Lung (tissue), 12 donors: ENCODE data around the gene GTF2B. TPM values are rescaled to one million over a fixed set of nuclear protein-coding genes. Genes with fewer than 3 reads are reported as not detected.
"Not testable (repeated sequence)": the region's sequence is repeated elsewhere in the genome, so short reads cannot be mapped to it uniquely, and the experiment has no call there.

ENCODE experiments used
- ATAC-seq: fragments of 200-7000 bp; cut with Tn5 transposase; one replicate; pipeline ENCODE4 v1.9.1; 2020; ENCODE audit warnings: moderate number of reproducible peaks; ENCODE audit not compliant: insufficient read depth, low FRiP score
- DNase-seq, 3 donors: peaks; one replicate each; pipeline ENCODE4 v3.0.0-alpha.2; 2013 to 2017
- H3K27ac ChIP-seq, 2 donors: one replicate each; pipeline ENCODE4 v1.5.1; 2013; ENCODE audit warnings: mild to moderate bottlenecking in 2 of 2, moderate library complexity in 2 of 2, control low read depth in 1 of 2, inconsistent platforms in 1 of 2, low read depth in 1 of 2, low read length in 1 of 2
- H3K27me3 ChIP-seq, 3 donors: one replicate each; pipeline ENCODE4 v1.5.1; 2013; ENCODE audit warnings: low read length in 2 of 3; ENCODE audit not compliant: control insufficient read depth in 3 of 3, insufficient read depth in 3 of 3
- H3K36me3 ChIP-seq, 4 donors: one replicate each; pipeline ENCODE4 v1.5.1; 2013; ENCODE audit warnings: low read length in 4 of 4, mild to moderate bottlenecking in 1 of 4, moderate library complexity in 1 of 4; ENCODE audit not compliant: control insufficient read depth in 4 of 4, insufficient read depth in 4 of 4
- H3K4me1 ChIP-seq, 5 donors: one replicate each; pipeline ENCODE4 v1.5.1; 2013; ENCODE audit warnings: low read length in 5 of 5, mild to moderate bottlenecking in 2 of 5, moderate library complexity in 1 of 5; ENCODE audit not compliant: control insufficient read depth in 5 of 5, insufficient read depth in 5 of 5
- H3K4me3 ChIP-seq: one replicate; pipeline ENCODE4 v1.5.1; 2013; ENCODE audit warnings: mild to moderate bottlenecking, control low read depth, moderate library complexity
- H3K9ac ChIP-seq, 2 donors: one replicate each; pipeline ENCODE4 v1.5.1; 2013; ENCODE audit warnings: low read length in 2 of 2, control low read depth in 1 of 2; ENCODE audit not compliant: insufficient read depth in 1 of 2
- H3K9me3 ChIP-seq, 4 donors: one replicate each; pipeline ENCODE4 v1.5.1; 2013; ENCODE audit warnings: low read length in 3 of 4, mild to moderate bottlenecking in 1 of 4, moderate library complexity in 1 of 4; ENCODE audit not compliant: control insufficient read depth in 4 of 4, insufficient read depth in 3 of 4
- WGBS, 2 donors: extraction: QIAGEN DNeasy Blood & Tissue Kit; methylation state at CpG; one replicate each; pipeline ENCODE4 v1.1.7; 2013; 5-methylcytosine and 5-hydroxymethylcytosine counted together
- polyA plus RNA-seq, 2 donors: library from polyadenylated mRNA; stranded (reverse); fragments of 200-250 nt; gene quantifications; one replicate each; pipeline ENCODE4 v1.2.1, GENCODE V29; 2013
- total RNA-seq, 2 donors: library from RNA; depleted of rRNA in 1 of 2; stranded (reverse); fragments of >200 nt in 1 of 2; gene quantifications; one replicate each; pipeline ENCODE4 v1.2.1, GENCODE V29; 2014 to 2021
- TF ChIP-seq, protein P1 (sequence below): IDR thresholded peaks from 2 replicates; pipeline ENCODE4 v1.5.1; 2012; ENCODE audit warnings: mild to moderate bottlenecking; ENCODE audit errors: control extremely low read depth, extremely low read depth
- donor health status: control.
- donor health status: control.
- donor health status: Bipolar disorder and iron deficiency.
- donor health status: healthy.
- donor health status: DM: yes; HTN: yes; CAD: no.

GTF2B gene
- total and polyA plus RNA-seq, 4 donors: 20.8 to 51.1 (median 29.8) TPM

GRCh38 chr1:88916883-88917282 is 25.5 kb upstream of the GTF2B start:
- Histone ChIP-seq H3K4me1 (no peaks in the 10 kb centered on the region), H3K9me3 (peaks cover 2 to 16% (median 7%) of the 10 kb centered on the region in 4 donors), H3K27me3 (no peaks in the 10 kb centered on the region), H3K4me3 (no peak overlapping the region), H3K27ac (no peak overlapping the region), H3K9ac (no peak overlapping the region), H3K36me3 (peaks cover 4 to 16% (median 6%) of the 10 kb centered on the region in 4 donors)
- no peak for ATAC-seq
- 74 to 100% methylated on average over 1 of the region's 1 CpG for WGBS, 2 donors
- DNase-seq: no peak
- TF ChIP-seq, protein P1, sequence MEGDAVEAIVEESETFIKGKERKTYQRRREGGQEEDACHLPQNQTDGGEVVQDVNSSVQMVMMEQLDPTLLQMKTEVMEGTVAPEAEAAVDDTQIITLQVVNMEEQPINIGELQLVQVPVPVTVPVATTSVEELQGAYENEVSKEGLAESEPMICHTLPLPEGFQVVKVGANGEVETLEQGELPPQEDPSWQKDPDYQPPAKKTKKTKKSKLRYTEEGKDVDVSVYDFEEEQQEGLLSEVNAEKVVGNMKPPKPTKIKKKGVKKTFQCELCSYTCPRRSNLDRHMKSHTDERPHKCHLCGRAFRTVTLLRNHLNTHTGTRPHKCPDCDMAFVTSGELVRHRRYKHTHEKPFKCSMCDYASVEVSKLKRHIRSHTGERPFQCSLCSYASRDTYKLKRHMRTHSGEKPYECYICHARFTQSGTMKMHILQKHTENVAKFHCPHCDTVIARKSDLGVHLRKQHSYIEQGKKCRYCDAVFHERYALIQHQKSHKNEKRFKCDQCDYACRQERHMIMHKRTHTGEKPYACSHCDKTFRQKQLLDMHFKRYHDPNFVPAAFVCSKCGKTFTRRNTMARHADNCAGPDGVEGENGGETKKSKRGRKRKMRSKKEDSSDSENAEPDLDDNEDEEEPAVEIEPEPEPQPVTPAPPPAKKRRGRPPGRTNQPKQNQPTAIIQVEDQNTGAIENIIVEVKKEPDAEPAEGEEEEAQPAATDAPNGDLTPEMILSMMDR: no peak

- H3K27ac ChIP-seq, H3K9ac ChIP-seq, H3K27me3 ChIP-seq, DNase-seq, ATAC-seq, H3K36me3 ChIP-seq, H3K9me3 ChIP-seq, H3K4me3 ChIP-seq, H3K4me1 ChIP-seq: not testable (repeated sequence)
- 85 to 90% methylated on average over 9 of the region's 9 CpGs for WGBS, 2 donors
These were observed 20.4 kb upstream of the GTF2B start for GRCh38 chr1:88911800-88912199.

DNA sequence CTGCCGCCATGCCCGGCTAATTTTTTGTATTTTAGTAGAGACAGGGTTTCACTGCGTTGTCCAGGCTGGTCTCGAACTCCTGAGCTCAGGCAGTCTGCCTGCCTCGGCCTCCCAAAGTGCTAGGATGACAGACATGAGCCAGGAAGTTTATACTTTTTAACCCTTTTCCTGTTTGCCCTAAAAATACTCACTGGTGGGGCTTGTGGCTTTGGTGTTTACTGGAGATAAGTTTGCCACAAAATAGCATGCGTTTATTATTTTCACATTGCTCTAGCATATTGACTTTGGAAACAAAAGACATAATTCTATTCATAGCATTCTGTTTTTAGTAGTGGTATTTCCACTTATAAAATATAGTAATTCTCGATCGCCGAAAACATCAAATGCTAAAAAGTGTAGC is 19.8 kb upstream of the GTF2B start:
- Histone ChIP-seq H3K9me3 (peaks cover 0 to 2% (median 0%) of the 10 kb centered on the region in 4 donors), H3K27me3 (no peaks in the 10 kb centered on the region), H3K9ac (no peak overlapping the region), H3K27ac (no peak overlapping the region), H3K36me3 (no peaks in the 10 kb centered on the region), H3K4me3 (no peak overlapping the region), H3K4me1 (no peaks in the 10 kb centered on the region)
- TF ChIP-seq, protein P1: no peak
- WGBS, 2 donors: 62 to 65% methylated on average over 9 of the region's 9 CpGs
- DNase-seq (no peak), ATAC-seq (no peak)

DNA sequence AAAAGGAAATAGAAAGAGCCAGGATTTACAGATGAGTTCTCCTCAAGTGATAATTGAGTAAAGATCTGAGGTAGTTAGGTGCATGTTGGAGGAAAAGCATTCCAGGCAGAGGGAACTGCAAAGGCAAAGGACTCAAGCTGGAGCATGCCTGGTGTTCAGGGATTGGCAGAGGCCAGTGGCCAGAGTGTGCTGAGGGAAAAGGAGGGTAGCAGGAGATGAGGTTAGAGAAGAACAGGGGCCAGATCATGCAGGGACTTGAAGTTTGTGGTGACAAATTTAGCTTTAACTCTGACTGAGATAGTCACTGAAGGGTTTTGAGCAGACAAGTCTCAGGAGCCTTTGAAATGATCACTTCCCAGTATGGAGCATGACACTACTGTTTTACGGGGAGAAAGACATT is 19.0 kb upstream of the GTF2B start:
- ATAC-seq (no peak), DNase-seq (no peak)
- H3K9me3 ChIP-seq: peaks cover 0 to 2% (median 0%) of the 10 kb centered on the region in 4 donors
- no peak overlapping the region for H3K9ac ChIP-seq
- H3K27ac ChIP-seq: no peak overlapping the region
- 88 to 97% methylated on average over 1 of the region's 1 CpG for WGBS, 2 donors
- H3K36me3 ChIP-seq: no peaks in the 10 kb centered on the region
- no peaks in the 10 kb centered on the region for H3K4me1 ChIP-seq
- H3K4me3 ChIP-seq: no peak overlapping the region
- TF ChIP-seq, protein P1: no peak
- H3K27me3 ChIP-seq: no peaks in the 10 kb centered on the region
